Measurements from ENCODE around the gene MAML3.
A peak's percentile ranks its signal among the peaks of the same experiment; 100 is the strongest.

The MAML3 gene

DNA sequence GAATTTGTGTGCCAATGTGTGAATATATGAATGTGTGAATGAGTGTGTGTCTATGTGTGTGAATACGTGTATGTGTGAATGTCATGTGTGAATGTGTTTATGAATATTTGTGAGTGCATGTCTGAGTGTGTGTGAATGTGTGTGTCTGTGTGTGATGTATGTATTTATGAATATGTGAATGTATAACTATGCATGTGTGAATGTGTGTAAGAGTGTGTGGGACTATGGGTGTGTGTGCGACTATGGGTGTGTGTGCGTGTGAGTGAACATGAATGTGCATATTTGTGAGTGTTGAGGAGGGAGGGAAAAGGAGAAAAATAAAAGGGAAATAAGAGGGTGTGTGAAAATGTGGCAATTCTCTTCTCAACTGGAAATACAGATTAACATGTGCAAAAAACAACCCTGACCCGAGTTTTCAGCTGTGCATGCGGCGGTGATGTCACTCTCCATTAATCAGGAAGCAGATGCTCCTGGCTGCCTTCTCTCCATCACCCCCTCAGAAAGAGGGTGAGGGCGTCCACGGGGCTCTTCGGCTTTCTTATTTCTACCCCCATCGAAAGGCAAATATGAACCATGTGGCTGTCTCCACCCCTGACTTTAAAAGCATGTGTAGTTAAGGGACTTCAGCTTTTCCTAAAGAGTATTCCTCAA is 219.8 kb downstream of the MAML3 start:
- Mint-ChIP-seq H3K27me3 (ENCODE audit: low read depth, poor library complexity) (no peaks in the 10 kb centered on the region), H3K27ac (no peak overlapping the region), H3K9me3 (no peaks in the 10 kb centered on the region), H3K4me3 (no peak overlapping the region), H3K36me3 (ENCODE audit: low read depth) (no peaks in the 10 kb centered on the region), H3K4me1 (peaks cover 37% of the 10 kb centered on the region)
- no peak for DNase-seq
- TF ChIP-seq, protein P1, sequence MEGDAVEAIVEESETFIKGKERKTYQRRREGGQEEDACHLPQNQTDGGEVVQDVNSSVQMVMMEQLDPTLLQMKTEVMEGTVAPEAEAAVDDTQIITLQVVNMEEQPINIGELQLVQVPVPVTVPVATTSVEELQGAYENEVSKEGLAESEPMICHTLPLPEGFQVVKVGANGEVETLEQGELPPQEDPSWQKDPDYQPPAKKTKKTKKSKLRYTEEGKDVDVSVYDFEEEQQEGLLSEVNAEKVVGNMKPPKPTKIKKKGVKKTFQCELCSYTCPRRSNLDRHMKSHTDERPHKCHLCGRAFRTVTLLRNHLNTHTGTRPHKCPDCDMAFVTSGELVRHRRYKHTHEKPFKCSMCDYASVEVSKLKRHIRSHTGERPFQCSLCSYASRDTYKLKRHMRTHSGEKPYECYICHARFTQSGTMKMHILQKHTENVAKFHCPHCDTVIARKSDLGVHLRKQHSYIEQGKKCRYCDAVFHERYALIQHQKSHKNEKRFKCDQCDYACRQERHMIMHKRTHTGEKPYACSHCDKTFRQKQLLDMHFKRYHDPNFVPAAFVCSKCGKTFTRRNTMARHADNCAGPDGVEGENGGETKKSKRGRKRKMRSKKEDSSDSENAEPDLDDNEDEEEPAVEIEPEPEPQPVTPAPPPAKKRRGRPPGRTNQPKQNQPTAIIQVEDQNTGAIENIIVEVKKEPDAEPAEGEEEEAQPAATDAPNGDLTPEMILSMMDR (IDR thresholded peaks at IDR 0.05) = no peak

DNA sequence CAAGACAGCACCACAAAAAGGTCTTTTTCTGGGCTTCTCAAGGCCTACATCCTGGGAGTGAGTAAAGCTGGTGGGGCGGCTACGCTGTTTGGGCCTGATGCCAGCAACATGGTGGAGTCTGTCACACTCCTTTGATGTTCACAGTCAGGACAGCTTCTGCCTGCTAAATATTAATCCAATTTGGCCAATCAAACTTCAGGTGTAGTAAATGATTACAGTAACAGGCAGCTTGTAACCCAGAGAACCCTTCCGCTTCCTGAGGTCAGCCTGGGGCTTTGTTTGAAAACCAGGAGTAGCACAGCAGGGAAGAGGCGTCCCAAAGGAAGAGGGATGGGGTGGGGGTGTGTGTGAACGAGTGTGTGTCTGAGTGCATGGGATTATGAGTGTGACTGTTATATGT is 220.4 kb downstream of the MAML3 start:
- TF ChIP-seq, protein P1 (IDR thresholded peaks at IDR 0.05) = no peak
- no peak overlapping the region for H3K4me3 Mint-ChIP-seq
- no peaks in the 10 kb centered on the region for H3K9me3 Mint-ChIP-seq
- DNase-seq = no peak
- H3K27me3 Mint-ChIP-seq (ENCODE audit: low read depth, poor library complexity) = no peaks in the 10 kb centered on the region
- peaks cover 43% of the 10 kb centered on the region for H3K4me1 Mint-ChIP-seq
- no peaks in the 10 kb centered on the region for H3K36me3 Mint-ChIP-seq (ENCODE audit: low read depth)
- H3K27ac Mint-ChIP-seq = no peak overlapping the region

DNA sequence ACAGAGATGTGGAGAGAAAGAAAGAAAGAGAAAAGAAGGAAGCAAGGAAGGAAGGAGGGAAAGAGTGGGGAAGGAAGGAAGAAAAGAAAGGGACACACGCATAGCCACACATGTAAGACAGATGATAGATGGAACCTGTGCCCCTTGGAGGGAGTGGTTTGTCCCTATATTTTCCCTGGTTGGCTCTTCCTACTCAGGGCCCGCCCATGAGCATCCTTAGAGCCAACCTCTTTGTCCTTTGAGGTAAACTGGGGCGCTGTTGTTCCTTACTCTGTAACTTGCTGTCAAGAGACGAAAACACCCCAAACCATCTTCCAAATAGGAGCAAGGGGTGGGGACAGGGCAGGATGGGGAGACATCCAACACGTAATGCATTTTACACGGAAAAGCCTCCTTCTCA is 220.9 kb downstream of the MAML3 start:
- no peaks in the 10 kb centered on the region for H3K27me3 Mint-ChIP-seq (ENCODE audit: low read depth, poor library complexity)
- H3K4me1 Mint-ChIP-seq = peaks cover 47% of the 10 kb centered on the region
- H3K36me3 Mint-ChIP-seq (ENCODE audit: low read depth) = no peaks in the 10 kb centered on the region
- H3K9me3 Mint-ChIP-seq = no peaks in the 10 kb centered on the region
- H3K27ac Mint-ChIP-seq = peak overlapping the region; percentile 25
- DNase-seq = no peak
- H3K4me3 Mint-ChIP-seq = no peak overlapping the region
- TF ChIP-seq, protein P1 (IDR thresholded peaks at IDR 0.05) = no peak

DNA sequence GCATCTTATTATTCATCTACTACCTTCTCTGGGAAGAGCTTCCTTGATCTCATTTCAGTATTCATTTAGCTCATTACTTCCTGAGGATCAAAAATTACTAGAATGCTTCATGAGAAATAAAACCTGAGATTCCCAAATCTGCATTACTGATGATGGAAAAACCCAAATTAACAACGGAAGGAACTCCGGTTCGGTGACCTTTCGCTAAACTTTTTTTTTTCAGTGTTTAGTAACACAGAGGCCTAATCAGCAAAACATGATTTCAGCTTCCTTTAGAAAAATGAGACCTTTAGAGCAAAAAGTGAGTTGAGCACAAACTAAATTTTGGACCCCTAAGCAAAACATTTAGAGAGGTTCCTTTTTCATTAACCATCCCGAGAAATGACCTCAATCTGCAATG is 229.2 kb downstream of the MAML3 start:
- peaks cover 5% of the 10 kb centered on the region for H3K27me3 Mint-ChIP-seq (ENCODE audit: low read depth, poor library complexity)
- peaks cover 3% of the 10 kb centered on the region for H3K9me3 Mint-ChIP-seq
- peaks cover 73% of the 10 kb centered on the region for H3K4me1 Mint-ChIP-seq
- no peak for DNase-seq
- TF ChIP-seq, protein P1 (IDR thresholded peaks at IDR 0.05) = no peak
- H3K36me3 Mint-ChIP-seq (ENCODE audit: low read depth) = peaks cover 5% of the 10 kb centered on the region
- H3K4me3 Mint-ChIP-seq = no peak overlapping the region
- H3K27ac Mint-ChIP-seq = no peak overlapping the region

DNA sequence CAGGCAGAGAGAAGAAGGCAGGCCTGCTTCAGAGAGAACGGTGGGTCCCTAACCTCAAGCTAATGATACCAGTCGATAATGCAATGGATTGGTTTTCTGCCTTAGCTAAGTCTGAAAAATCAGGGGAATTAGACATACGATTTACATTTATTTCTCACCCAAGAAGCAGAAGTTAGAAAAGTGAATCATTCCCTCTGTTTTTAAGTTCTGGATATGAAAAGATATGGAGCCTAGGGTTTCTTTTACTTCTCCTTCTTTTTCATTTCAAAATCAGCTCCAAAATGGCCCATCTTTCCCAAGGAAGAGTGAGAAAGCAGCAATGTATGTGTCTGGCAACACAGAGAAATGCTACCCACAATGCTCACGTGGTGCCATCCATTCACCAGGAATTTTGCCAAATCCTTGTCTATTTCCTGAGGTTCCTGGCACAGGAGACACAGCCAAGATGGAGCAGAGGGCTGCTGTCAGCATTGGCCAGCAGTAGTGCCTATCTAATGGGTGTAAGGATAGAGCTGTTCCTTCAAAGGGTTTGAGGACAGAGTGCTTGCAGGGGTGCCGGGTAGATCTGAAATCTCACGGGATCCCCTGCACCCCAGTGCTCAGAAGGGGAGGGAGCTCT is 231.5 kb downstream of the MAML3 start:
- Mint-ChIP-seq H3K27ac (peak overlapping the region; percentile 94), H3K27me3 (ENCODE audit: low read depth, poor library complexity) (peaks cover 5% of the 10 kb centered on the region), H3K4me3 (no peak overlapping the region), H3K36me3 (ENCODE audit: low read depth) (peaks cover 12% of the 10 kb centered on the region), H3K4me1 (peaks cover 74% of the 10 kb centered on the region), H3K9me3 (peaks cover 3% of the 10 kb centered on the region)
- DNase-seq = no peak
- TF ChIP-seq, protein P1 (IDR thresholded peaks at IDR 0.05) = no peak
